Midbrain (tissue), 1 donor: ENCODE data around the gene ALDH2.
"Not testable (repeated sequence)": the region's sequence is repeated elsewhere in the genome, so short reads cannot be mapped to it uniquely, and the experiment has no call there.

Source experiments
- DNase-seq: peaks from one replicate; lab custom pipeline; 2025; lab: John Stamatoyannopoulos, UW

Gene ALDH2

DNA sequence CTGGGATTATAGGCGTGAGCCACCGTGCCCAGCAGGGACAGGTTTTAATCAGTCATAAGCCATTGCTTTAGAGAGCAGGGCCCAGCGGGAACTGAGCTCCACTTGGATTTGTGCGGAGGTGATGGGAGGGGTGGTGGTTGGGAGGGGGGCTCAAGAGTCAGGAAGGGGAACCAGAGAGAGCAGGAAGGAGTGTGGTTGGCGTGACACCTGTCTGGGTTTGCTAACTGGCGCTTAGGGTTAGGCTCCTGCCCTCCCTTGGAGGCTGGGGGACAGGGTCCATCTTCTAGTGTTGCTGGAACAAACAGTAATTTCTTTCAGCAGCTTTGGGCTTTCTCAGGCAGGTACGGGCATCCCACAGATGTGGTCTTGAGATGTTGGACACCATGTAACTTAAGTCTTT is 7.5 kb upstream of the ALDH2 start:
- DNase-seq = no peak

DNA sequence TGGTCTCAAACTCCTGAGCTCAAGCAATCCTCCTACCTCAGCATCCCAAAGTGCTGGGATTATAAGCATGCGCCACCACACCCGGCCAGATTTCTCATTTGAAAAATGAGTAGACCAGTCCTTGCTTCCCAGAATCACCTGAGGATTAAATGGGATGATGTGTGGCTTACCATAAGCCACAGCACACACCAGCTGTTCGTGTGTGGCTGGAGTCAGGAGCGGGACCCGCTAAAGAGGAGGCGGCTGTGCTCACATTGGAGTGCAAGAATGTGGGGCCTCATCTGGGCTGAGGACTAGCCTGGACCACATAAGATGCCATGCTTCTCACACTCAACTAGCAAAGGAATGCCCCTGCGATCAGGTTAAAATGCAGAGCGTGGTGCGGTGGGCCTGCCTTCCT is 6.7 kb upstream of the ALDH2 start:
- DNase-seq = no peak

DNA sequence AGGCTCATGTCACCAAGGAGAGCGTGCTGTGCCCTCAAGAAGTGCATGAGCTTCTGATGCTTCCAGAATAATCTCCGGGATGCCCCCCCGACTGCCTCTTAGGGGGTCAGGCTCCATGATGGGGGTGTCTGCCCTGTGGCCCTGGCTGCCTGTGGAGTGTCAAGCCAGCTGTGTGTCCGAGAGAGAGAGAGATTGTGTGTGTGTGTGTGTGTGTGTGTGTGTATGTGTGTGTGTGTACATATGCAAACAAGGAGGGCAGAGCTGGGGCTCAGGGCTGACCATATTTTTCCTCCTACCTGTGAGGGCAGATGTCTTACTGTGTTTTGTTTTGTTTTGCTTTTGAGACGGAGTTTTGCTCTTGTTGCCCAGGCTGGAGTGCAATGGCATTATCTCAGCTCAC is 5.6 kb upstream of the ALDH2 start:
- DNase-seq = no peak

DNA sequence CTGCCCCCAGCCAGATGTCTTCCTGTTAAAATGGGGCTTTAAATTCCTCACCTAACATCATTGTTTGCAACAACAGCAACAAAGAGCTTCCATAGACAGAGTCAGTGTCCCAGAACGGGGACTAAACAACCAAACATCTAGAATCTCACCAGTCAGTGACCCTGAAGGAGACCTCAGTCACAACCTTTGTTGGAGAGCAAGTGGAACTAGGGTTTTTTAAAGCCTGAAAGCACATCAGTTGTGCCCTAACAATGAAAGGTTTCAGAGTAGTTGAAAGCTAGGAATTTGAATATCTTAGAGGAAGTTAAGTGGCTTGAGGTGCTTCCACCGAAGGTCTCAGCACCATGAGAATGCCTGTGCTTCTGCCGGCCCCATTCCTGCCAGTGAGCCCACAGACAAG is 5.0 kb upstream of the ALDH2 start:
- no peak for DNase-seq

DNA sequence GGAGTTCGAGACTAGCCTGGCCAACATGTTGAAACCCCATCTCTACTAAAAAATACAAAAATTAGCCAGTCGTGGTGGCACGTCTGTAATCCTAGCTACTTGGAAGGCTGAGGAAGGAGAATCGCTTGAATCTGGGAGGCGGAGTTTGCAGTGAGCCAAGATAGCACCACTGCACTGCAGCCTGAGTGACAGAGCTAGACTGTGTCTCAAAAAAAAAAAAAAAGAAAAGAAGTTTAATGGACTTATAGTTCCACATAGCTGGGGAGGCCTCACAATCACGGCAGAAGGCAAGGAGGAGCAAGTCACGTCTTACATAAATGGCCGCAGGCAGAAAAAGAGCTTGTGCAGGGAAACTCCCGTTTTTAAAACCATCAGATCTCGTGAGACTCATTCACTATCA is 3.2 kb upstream of the ALDH2 start:
- DNase-seq = not testable (repeated sequence)

DNA sequence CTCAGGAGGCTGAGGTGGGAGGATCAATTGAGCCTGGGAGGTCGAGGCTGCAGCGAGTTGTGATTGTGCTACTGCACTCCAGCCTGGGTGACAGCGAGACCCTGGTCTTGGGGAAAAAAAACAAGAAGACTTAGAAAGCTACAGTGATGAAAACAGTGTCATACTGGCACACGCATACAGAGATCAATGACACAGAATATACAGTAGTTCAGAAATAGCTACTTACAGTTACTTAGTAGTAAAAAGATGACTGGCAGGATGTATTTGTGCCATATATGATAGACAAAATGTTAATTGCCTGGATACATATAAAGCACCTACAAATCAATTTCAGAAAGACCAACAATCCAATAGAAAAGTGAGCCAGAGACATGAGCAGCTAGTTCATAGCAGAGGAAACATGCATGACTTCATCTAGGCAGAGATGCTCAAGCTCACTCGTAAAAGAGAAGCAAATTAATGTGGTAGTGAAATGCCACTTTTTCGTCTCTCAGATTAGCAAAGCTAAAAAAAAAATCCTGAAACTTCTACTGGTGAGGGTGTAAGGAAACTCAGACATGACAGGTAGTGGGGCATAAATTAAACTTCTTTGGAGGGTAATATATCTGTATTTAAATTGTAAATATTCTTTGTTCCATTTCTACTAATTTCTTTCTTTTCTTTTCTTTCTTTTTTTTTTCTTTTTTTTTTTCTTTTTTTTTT is 2.5 kb upstream of the ALDH2 start:
- no peak for DNase-seq

DNA sequence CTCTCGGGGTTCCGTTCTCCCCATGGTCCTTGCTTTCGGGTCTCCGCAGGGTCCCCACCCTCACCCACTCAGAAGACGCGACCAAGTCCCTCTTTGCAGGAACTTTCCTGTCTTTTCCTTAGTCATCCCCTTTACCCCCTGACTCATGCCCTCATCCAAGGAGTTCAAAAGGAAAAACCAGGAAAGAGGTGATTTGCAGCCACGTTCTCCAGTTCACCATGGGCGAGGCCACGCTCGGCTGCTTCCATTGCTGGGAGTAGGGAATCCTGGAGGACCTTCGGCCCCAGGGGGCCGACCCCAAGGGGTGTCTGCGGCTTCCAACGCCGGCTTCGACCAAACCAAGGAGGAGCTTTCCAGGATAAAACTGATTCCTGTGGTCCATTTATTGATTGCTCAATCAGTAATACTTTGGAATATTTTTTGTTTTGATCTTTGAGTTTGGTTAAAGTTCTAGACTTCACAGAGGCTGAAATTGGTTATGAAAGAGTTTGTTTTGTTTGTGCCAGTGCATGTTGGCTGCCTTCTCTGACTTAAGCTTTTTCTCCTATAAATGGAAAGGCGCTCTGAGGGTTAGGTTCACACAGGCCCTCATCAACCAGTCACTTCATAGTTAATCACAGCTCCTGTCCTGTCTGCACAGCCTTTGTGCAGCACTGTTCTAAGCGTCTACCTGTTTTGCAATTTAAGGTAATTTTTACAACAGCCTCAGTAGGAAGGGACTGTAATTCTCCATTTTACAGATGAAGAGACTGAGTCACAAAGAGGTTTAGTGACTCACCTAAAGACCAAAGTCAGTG is 827 bp downstream of the ALDH2 start:
- no peak for DNase-seq

DNA sequence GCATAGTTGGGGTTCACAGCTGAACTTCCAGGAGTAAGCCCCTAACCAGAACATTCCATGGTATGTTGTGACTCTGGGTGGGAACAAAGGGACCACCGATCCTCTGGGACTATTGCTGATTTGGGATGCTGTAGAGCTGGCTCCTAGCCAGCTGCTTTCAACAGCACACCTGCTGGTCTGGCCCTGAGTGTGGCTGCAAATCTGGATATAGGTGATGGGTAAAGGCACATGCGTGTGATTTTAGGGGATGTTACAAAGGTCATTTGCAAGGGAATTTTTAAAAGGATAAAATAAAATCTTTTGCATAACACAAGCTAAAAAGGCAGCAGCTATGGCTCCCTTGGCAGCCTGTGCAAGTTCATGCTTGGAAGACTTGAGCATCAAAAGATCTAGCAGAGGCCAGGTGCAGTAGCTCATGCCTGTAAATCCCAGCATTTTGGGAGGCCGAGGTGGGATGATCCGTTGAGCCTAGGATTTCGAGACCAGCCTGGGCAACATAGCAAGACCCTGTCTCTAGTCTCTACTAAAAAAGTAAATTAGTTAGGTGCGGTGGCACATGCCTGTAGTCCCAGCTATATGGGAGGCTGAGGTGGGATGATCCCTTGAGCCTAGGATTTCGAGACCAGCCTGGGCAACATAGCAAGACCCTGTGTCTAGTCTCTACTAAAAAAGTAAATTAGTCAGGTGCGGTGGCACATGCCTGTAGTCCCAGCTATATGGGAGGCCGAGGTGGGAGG is 1.6 kb downstream of the ALDH2 start:
- no peak for DNase-seq

DNA sequence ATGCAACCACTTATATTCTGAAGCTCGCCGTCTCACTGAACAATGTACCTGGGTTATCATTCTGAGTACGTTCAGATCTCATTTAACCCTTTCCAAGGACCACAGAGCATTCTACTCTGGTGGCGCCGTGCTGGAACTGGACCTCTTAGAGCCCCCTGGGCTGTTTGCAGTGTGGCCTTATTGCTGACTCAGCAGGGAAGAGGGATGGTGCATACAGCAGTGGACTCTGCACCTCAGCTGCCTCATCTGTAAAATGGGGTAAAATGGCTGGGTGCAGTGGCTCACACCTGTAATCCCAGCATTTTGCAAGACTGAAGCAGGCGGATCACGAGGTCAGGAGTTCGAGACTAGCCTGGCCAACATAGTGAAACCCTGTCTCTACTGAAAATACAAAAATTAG is 2.9 kb downstream of the ALDH2 start:
- no peak for DNase-seq

DNA sequence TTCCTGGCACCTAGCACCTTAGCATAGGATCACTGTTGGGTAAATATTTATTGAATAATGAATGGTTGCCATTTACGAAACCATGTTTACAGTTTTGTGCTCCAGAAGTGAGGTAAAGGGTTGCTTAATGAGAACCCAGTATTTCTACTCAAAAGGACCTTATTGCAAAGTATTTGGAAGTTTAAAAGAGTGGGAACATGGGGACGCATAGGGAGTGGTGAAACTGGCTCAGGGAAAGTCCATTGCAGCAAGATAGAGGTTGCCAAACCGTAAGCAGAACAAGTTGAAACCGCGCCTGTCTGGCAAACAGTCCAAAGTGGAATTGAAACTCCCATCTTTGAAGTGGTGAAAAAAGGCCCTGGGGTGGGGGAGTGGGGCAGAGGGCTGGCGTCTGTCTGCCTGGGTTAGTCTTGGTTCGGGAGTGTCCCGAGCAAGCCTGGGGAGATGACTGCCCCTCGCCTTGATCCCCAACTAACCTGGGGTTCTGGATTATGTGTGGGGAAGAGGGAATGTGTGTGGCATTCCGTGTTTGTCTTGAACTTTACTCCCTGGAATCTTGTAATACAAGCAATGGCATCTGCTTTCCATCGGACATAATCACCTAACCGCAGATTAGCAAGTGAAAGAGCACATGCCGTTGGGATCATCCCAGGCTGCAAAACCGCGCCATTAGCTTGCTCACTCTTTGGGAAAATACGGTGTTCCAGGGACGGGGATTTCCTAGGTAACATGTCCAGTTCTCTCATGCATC is 7.2 kb downstream of the ALDH2 start:
- DNase-seq = peak; percentile 60

DNA sequence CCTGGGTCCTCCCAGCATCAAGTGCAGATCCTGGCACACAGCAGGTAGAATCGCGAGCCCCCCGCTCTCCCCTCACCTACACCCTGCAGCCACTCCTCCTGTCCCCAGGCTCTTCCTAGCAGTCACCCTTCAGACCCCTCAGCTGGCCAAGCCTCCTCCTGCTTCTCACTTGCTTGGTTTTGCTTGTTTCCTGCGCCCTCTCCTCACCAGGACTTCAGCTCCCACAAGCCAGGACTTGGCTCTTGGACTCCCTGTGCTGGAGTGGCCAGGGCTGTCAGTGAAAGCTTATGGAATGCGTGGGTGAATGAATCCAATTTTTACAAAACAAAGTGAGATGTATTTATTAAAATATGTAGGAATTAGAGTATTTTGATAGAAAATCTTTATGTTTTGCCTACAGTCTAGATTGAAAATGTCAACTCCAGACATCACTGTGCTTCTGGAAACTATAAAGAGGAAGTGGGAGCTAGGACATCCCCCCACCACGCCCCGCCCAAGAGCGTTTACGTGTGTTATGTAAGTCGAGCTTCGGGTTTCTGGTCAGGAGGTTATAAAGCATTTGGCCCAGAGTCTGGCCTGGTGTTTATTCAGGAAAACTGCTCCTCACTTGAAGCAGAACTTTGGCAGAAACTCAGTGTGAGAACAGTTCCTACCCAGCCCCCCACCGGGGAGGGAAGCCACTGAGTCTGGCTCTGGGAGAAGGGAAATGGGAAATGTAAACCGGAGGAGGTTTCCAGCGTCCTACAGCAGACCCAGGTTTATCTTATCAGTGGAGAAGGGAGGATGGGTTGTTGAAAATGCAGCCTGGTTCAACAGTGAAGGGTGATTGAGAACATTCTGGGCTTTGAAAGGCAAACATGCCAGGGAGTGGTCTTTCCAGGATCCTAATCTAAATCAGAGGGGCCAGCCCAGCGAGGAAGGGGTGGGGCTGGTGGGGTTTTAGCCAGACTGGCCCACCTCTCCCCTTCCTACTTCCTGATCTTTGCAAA is 8.8 kb downstream of the ALDH2 start:
- DNase-seq = peak; percentile 81

DNA sequence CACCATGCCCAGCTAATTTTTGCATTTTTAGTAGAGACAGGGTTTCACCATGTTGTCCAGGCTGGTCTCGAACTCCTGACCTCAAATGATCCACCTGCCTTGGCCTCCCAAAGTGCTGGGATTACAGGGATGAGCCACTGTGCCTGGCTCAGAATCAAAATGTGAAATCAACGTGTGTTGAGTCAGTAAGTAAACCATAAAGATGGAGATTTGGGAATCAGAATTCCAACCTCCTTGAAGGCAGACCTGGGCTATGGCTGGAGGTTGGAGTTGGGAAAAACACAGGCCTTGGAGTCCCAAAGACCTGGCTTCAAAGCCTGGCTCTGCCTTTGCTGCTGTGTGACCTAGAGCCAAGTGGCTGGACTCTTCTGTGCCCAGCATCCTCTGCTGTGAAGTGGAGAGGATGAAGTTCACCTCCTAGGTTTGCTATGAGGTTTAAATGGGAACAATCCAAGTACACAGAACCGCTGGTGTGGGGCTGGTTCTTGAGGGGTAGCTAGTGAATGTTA is 10.2 kb downstream of the ALDH2 start:
- DNase-seq = no peak

DNA sequence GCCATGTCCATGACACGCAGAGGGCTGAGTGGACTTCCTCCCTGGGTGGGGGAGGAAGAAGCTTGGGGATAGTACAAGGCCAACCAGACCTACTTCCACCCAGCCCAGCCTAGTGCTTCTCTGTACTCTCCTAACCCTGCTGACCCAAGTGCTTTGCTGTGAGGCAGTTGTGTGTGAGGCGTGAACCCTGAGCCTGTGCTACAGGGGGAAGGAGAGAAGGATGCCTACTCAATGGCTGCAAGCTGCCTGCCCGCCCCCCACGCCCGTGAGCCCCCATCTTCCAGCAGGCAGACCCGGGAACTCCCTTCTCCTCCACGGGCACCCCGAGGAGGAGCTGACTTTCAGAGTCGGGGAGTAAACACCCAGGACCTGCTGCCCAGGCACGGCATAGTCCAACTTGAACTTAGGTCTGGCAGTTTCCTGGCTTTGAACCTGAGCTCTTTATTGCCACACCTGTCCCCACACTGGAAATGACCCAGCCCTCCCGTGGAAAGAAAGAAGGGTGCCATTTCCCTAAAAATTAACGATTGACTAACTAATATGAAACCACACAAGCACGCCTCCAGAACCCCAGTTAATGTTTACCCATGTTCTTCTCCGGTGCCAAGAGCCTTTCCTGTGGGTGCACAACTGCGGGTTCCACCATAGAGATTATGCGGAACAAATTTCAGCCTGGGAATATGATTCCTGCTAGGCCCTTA is 10.8 kb downstream of the ALDH2 start:
- no peak for DNase-seq

DNA sequence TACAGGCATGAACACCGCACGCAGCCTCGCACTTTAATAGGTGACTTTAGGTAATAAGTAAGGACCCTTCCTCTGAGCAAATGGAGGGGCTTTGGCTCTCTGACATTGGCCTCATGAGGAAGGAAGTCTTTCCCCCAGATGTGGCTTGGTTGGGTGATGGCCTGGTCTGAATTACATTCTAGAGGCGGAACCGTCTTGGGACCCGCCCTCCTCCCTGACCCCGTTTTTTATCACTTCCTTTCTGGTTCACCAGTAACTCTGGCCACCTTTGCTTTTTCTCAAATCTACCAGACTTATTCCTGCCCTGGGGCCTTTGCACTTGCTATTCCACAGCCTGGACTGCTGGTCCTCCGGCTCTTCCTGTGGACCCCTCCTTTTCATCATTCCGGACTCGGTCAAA is 13.4 kb downstream of the ALDH2 start:
- no peak for DNase-seq

DNA sequence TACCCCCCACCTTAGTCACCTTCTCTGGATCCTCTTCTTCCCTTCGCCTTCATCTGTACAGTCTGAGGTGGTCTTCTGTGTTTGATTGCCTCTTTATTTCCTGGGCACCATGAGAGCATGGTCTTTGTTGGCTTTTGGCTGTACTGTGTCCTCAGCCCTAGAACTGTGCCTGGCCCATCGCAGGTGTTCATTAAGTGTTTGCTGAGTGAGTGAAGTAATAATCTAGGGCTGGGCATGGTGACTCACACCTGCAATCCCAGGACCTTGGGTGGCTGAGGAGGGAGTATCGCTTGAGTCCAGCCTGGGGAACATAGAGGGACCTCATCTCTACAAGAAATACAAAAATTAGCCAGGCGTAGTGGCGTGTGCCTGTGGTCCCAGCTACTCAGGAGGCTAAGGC is 13.9 kb downstream of the ALDH2 start:
- DNase-seq = no peak

DNA sequence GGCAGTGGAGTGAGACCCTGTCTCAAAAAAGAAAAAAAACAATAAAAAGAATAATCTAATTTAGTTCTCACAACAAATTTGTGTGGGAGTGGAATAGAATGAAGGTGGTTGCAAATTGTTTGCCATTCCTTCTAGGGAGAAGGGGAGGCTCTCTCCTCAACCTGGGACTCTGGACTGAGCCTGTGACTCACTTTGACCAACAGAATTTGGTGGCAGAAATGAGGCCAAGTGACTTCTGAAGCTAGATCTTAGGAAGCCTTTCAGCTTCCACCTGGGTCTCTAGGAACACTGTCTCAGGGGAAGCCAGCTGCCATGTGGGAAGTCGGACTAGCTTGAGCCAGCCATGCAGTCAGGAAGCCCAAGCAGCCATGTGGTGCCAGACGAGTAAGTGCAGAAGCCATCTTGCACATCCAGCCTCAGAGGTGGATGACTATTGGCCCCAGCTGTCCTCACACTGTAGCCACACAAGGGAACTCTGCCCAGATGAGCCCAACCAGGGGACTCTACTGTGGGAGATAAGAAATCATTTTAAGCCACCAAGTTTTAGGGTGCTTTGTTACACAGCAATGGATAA is 14.4 kb downstream of the ALDH2 start:
- no peak for DNase-seq

DNA sequence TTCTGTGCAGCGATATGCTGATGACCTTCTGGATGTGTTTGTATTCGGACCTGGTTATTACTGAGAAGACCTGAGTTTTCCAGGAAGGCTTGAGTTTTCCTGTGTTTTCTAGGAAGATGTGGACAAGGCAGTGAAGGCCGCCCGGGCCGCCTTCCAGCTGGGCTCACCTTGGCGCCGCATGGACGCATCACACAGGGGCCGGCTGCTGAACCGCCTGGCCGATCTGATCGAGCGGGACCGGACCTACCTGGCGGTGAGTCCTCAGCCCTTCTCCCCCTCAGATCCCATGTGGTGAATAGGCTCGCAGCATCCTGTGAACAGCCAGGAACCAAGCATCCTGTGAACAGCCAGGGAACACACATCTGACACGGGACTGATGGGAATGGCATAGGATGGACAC is 16.3 kb downstream of the ALDH2 start:
- no peak for DNase-seq

DNA sequence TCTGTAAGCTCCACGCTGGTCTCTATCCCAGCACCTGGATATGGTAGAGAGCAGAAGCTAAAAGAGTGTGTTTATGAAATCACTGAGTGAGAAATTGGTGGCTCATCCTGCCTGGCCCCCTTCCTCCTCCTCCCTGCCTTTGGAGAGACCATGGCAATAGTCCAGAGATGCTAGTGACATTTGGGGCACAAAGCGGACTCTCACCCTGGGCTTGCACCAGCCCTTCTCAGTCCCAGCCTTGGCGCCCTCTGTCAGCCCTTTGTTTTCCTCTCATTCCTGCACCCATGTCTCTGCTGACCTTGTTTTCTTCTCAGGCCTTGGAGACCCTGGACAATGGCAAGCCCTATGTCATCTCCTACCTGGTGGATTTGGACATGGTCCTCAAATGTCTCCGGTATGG is 18.2 kb downstream of the ALDH2 start:
- no peak for DNase-seq

DNA sequence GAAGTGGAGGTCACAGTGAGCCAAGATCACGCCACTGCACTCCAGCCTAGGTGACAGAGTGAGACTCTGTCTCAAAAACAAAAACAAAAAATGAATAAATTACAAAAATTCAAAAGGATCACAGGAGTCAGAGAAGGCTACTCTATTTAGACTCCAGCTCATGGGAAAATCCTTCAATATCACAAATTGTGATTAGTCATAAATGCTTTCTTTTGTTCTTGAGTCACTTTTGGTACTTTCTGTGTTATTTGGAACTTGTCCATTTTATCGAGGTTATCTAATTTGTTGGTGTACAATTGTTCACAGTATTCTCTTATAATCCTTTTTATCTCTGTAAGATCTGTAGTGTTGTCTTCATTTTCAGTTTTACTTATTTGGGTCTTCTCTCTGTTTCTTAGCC is 18.9 kb downstream of the ALDH2 start:
- DNase-seq = no peak

DNA sequence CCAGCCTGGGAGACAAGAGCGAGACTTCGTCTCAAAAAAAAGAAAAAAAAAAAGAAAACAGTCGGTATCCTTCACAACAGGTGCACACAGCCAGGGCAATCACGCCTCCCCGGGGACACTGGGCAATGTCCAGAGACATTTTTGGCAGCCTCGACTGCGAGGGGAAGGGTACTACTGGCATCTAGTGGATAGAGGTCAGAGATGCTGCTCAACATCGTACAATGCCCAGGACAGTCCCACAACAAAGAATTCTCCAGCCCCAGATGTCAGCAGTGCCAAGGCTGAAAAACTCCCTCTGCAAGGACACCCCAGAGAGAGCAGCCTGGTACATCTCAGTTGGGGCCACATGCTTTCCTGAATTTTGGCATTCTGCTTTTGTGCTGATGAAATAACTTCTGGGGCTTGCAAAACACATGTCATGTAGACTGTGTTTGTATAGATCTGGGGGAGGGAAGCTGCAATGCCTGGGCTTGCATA is 21.5 kb downstream of the ALDH2 start:
- peak; percentile 4 for DNase-seq
